Cardiac septum (tissue), 1 donor: ENCODE results near the gene FADS1. TPM values are rescaled to one million over a fixed set of nuclear protein-coding genes. Genes with fewer than 3 reads are reported as not detected.
A peak's percentile ranks its signal among the peaks of the same experiment; 100 is the strongest.

Experiments
- DNase-seq: peaks from one replicate; pipeline ENCODE4 v3.0.0-alpha.2; 2020; ENCODE audit warnings: low spot score
- intact Hi-C: fragments of 100-400 bp; cut with DNase I; formaldehyde crosslinking; loops from one replicate; pipeline ENCODE4 v1.14.0; 2022
- total RNA-seq: library from RNA; stranded (reverse); fragmentation: NEBNext Ultra II Directional; extraction: Animal tissue kit (Norgen Biotek cat#: 25700); gene quantifications from one replicate; pipeline ENCODE4 v1.2.1, GENCODE V29; 2021
- donor health status: DM: no; HTN: no; CAD: no.

Gene FADS1
- total RNA-seq, 1 donor from 2014 or later: 34.0 TPM

DNA sequence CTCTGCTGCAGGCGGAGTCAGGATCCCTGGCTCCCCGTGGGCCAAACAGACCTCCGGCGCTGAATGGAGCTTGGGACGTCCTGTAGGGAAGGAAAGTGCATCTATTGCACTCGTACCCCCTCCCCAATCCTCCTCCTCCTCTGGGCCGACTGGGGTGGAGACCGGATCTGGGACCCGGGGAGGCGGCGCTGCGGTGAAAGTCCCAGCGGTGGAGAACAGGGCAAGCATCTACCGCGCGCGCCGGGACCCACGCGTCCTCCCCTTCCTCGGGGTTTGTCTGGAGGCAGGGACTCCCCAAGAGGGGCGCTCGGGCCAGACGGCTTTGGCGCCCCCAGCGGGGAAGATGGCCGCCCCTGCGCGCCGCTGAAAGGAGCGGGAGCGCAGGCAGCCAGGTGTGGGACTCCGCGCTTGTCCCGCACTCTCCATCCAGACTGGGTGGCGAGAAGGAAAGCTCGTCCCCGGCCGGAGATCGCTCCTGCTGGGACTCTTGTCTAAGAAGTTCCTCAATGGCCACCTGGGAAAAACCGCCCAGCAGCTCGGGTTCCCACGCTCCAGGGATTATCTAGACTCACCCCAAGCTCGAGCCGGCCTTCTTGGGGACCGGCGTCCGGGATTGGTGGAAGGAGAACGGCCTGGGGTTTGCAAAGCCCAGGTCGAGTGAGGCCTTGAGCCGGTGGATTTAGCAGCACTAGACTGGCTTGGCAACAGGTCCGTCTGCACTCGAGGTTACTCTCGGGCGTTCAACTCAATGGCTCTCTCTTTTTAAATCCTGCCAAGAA, 12.0 kb upstream of the FADS1 start:
- DNase-seq: no peak
- intact Hi-C loops: no loop called here

DNA sequence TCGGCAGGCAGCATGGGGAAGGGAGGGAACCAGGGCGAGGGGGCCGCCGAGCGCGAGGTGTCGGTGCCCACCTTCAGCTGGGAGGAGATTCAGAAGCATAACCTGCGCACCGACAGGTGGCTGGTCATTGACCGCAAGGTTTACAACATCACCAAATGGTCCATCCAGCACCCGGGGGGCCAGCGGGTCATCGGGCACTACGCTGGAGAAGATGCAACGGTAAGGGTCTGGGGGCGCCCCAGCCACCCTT, 11.5 kb upstream of the FADS1 start:
- intact Hi-C loops: no loop called here
- DNase-seq: no peak

DNA sequence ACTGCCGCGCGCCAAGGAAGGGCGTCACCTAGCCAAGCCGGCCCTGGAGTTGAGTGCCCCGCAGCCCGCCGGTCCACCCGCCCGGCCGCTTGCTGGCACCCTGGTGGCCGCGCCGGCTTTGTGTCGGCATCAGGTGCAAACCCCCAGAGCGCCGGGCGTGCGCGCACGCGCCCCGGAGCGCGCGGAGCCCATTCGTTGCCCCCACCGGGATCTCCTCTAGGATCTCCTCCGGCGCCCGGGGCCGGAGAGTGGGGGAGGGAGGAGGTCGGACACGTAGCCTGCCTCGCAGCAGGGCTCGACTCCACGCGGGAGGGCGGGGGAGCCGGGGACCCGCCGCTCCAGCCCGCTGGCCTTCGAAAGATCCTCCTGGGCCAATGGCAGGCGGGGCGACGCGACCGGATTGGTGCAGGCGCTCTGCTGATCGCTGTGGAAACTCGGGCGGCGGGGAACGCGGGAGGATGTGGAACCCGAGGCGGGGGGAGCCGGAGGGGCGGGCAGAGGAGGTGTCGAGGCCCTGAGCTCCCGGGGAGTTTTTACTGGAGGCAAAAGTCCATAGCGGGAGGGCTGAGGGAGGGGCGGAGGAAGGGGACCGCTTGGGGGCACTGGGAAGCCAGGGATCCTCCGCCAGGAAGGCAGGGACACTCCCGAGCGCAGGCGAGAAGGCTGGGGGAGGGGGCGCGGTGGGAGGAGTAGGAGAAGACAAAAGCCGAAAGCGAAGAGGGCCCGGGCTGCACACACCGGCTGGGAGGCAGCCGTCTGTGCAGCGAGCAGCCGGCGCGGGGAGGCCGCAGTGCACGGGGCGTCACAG, 11.0 kb upstream of the FADS1 start, which contains the start of gene FADS2:
TSS of gene FADS2 (plus strand) at position 730 of the 808 bp plus-strand sequence. CDS start 91 bp downstream, outside the sequence.
- intact Hi-C loops: no loop called here
- DNase-seq: peak; percentile 94

DNA sequence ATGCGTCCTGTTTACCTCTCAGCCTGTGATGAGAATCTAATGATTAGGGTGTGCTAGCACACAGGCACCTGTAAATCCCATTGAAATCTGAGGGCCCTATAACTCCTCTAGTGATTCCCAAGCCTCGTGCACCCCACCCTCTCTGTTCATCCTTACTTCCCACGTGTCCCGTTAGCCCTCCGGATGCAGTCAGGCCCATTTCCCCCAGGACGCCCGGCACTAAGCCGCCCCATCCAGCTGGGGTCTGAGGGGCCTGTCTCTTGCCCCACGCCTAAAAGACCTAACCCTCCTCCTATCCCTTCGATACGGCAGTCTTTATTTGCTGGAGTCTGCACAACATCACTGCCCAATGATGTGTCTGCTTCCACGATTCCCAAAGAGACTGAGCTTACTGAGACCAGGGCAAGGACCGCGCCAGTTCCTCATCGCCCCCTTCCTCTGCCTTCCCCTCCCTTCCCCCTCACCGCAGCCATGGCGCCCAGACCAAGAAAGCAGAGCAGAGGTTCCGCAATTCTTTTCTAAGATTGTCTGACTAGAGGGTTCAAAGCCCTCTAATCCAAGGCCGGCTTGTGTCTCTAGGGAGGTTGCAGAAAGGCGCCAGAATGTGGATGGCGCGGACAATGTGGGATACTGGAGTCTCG, 10.2 kb upstream of the FADS1 start:
- DNase-seq: no peak
- intact Hi-C loops: no loop called here

DNA sequence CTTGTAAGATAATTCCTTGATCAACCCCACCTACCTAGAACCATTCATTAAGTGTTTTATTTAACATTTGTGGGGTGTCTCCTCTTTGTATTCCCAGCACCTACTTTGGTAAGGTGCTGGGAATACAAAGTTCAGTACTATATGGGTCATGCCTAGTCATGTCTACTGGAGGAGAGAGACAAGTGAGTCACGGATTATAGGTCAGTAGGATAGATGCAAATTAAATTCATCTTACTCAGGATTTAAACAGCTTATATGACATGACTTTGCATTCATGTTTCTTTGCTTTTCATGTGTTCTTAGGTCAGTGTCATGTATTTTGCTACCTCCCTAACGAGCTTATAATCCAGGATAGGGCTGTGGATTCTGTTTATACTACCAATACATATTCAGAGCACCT, 3.4 kb upstream of the FADS1 start:
- no peak for DNase-seq
- intact Hi-C loops: no loop called here

DNA sequence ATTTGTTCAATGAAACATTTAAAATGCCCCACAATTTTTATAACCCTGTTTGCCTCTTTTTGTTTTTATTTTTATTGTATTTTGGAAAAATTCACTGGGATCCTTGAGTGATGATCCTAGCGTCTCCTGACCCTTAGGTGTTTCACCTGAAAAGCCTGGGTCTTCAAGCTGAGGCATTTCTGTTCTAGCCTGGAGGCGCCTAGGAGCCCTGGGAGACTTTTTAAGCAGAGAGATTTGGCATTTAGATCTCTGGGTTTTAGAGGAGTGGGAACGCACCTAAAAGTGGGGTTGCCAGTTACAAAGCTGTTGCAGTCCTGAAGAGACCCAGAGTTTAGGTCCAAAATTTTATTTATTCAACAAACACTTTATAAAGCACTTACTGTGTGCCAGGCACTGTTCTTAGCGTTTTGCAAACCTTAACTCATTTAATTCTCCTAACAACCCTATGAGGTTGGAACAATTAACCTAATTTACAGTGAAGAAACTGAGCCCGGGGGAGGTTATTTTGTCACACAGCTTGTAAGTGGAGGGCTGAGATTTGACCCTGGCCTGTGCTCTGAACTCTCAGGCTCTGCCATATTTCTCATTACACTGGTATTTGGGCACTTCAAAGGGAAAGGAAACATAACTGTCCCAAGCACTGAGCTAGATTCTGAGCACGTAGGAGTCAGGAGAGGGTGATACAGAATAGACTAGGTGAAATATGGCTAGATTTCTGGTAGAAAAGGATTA, 834 bp upstream of the FADS1 start:
- intact Hi-C loops: loop anchor here (2.0 to 5.0 kb wide), 4 partner anchors 43 to 290 kb away; partner anchors contain the start of gene FTH1
- DNase-seq: peak; percentile 4

DNA sequence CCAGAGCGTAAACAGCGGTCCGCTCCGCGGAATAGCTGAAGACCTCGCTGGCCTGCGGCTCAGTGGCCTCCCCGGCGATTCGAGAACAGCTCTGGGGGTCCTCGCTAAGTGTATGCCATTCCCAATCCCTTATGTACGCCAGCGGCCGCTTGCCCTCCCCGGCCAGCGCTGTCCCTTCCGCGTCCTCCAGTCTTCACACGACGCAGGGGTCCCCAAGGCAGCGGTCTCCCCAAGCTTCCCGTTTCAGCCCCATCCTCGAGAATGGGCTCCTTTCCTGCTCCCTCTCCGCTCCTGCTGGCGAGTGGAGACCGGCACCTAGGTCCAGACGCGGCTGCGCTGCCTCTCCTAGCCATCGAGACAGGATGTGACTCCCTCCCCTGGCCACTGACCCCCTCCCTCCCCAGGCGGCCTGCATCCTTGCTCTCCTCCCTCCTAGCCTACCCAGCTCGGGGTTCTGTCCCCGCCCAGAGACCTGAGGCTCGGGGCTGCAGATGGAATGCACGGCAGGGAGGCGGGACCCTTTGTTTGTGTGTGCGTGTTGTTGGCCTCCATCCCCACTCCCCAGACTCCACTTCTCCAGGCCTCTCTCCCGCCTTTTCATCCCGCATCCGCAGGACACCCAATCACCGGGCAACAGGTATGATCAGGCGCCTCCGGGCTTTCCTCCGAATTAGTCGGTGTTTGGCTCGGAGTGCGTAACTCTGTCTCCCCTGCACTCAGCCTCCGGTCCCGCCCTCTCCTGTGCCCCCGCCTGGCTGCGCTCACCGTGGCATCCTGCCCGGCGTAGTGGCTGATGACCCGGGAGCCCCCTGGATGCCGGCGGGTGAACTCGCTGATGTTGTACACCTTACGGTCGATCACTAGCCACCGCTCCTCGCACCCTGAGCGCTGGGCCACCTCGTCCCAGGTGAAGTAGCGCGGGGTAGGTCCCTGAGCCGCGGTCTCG, 740 bp downstream of the FADS1 start:
- intact Hi-C loops: loop anchor here (2.0 to 5.0 kb wide), 5 partner anchors 45 to 291 kb away; partner anchors contain the start of genes FADS3 and FTH1
- peak; percentile 83 for DNase-seq

DNA sequence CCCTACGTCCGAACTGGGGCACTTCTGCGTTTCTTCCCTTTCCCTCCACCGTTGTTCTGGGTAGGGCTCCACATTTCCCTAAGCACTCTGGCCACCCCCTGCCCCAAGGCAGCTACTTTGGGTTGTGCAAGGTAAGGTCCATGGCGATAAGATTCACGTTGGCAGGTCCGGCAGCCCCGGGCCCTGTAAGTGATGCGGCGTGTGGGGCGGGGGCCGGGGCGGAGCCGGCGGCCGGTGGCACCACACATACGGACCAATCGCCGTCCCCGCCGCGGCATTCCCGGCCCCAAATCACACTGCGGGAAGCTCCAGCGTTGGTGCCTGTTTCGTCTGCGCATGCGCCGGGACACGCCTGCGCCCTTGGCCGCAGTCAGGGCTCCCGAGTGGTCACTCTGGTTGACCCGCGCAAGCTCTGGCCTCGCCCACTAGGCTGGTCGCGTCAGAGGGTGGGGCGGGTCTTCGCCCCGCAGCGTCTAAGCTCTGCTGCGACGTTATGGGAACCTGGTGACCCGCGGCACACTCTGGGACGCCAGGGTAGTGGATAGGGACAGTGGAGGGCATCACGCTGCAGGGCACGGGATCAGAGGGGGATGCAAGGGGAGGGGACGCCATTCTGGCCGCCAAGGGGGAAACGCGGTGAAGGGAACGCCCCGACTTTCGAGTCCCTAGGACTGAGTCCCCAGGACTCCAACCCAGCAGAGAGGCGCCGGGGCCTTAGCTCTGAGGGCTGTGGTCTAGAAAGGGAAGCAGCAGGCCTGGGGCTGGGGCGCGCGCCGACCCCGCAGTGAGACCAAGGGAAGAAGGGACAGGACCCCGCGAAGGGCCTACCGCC, 1.6 kb downstream of the FADS1 start:
- peak; percentile 98 for DNase-seq
- intact Hi-C loops: loop anchor here (2.0 to 5.0 kb wide), 4 partner anchors 57 to 292 kb away; partner anchors contain the start of genes FADS3 and FTH1

DNA sequence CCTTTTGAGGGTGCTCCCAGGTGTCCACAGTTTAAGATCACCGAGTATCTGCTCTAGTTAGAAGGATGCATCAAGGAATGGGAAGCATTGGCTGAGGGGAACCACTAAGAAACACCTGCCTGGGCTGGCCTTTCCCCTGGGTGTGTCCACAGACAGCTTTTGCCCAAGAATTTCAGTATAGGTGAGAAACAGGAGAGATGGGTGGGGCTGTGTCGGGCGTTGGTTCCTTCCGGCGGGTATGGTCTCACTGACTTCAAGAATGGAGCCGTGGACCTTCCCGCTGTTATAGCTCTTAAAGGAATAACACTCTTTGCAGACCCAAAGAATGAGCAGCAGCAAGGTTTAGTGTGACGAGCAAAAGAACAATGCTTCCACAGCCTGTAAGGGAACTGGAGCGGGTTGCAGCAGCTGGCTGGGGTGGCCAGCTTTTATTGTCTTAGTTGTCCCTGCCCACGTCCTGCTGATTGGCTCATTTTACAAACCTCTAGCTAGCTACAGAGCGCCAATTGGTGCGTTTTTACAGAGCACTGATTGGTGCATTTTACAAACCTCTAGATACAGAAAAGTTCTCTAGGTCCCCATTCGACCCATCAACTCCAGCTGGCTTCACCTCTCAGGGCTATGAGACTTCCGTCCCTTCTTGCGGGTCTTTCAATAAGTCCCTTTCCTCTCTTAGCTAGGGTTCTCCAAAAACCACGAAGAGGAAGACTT, 2.4 kb downstream of the FADS1 start:
- intact Hi-C loops: loop anchor here (2.0 kb wide), 1 partner anchor 76 kb away; the partner anchor contains the start of gene FADS3
- no peak for DNase-seq

DNA sequence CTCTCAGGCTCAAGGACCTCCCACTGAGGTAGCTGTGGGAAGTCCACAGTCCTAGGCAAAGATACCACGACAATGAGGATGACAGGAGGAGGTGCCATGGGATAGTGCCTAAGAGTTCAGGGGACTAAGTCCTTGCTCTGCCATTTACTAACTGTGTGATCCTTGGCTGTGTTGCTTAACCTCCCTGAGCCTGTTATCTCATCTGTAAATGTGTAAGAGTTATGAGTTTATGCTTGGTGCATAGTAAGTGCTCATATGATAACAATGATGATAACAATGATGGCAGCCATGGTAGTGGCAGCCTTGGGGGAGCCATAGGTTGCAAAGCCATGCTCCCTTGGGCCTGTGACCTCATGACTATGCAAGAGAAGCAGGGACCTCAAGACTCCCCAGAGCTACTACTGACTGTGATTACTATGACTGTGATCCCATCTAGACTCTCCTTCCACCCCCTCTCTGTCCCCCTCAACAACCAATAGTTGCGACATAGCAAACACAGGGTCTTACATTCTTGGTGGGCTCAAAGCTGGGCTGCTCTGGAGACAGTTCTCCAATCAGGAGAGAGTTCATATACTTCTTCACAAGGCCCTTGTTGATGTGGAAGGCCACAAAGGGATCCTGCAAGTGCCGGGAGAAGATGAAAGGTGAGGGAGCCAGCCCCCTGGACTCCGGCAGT, 3.9 kb downstream of the FADS1 start:
- intact Hi-C loops: no loop called here
- DNase-seq: no peak

DNA sequence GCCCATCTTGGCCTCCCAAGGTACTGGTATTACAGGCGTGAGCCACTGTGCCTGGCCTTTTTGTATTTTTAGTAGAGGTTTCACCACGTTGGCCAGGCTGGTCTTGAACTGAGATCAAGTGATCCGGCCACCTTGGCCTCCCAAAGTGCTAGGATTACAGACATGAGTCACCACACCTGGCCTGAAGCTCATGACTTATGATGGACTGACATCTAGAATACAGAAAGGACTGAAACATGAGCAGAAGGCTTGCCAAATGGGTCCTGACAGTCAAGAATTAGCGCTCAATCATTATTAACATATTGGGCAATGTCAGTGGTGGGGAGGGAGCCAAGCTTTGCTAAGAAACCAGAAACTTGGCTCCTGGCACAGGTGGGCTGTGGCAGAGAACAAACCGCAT, 5.0 kb downstream of the FADS1 start:
- intact Hi-C loops: no loop called here
- no peak for DNase-seq

DNA sequence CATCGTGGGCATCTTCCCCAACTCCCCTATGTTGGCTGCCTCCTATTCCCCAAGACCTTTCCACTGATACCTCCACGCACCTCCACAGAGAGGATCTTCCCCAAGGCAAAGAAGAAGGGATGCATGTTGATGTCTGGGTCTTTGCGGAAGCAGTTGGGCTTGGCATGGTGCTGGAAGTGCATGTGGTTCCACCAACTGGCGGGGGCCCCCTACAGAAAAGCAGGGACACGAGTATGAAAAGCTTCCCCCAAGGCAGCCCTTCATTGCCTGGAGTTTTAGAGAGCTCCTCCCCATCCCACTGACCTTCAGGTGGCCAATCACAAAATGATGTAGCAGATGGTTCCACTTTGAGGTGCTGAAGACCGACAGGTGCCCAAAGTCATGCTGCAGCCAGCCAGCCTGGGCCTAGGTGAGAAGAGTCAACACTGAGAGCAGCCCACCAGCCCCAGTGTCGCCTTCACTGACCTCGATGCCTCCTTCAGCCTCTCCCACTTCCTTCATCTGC, 6.1 kb downstream of the FADS1 start:
- intact Hi-C loops: no loop called here
- no peak for DNase-seq

DNA sequence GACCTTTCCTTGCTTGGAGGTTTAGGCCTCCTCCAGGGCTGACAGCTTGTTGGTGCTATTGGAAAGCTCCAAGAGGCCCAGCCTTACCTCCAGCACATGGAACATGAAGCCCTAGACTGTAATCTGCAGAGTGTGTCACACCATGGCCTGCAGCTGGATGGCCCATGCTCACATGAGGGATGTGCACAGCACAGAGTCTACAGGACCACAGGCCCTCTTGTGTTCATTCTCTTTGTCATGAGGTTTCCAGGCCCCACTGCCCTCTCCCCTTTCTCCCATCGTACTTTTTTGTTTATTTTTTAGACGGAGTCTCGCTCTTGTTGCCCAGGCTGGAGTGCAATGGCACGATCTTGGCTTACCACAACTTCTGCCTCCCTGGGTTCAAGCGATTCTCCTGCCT, 10.0 kb downstream of the FADS1 start:
- intact Hi-C loops: no loop called here
- no peak for DNase-seq

DNA sequence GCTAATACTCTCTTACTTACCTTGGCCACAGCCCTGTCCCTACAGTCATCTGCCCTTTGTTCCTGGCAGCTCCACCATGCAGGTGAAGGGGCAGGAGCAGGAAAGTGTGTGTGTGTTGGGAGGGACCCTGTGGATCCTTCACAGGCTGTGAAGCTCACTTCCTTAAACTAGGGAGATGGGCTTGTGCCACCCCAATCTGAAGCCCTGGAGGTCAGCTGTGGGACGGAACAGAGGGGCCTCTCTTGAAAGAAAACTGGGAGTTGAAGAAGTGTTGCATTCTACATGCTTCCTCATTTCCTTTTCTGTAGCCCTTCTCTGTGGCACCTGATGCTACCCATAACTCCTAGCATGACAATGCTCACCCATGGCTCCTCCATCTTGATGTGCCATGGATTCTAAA, 11.7 kb downstream of the FADS1 start:
- intact Hi-C loops: no loop called here
- no peak for DNase-seq

DNA sequence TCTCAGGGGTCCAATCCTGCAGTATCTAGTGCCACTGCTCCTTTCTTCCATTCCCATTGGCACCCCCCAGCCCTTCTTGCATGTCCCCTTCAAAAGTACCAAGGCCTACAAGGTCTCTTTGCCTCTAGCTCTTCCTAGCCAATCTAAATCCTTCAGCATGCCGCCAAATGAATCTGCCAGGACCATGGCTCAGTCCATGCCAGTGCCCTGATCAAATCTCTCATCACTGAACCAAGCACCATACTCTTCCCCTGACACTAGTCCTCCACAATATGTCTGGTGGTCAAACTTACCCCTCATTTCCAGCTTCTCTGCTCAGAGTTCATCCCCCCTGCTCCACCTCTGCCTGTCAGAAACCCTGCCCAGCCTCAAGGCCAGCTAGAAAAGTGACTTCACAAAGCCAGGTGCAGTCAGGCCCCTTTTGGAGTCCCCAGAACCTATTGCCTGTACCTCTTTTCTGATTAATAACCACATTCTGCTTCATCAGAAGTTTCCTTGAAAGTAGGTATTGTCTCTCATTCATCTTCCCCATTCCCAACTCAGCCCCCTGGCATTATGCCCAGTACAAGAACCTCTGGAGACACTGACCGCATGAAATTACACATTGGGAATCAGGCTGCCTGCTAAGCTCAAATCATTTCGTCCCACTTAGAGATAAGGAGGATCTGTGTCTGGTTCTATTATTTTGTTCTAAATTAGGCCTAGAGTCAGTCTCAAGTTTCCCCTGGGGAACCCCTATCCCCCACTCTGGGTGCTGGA, 12.7 kb downstream of the FADS1 start:
- no peak for DNase-seq
- intact Hi-C loops: no loop called here

DNA sequence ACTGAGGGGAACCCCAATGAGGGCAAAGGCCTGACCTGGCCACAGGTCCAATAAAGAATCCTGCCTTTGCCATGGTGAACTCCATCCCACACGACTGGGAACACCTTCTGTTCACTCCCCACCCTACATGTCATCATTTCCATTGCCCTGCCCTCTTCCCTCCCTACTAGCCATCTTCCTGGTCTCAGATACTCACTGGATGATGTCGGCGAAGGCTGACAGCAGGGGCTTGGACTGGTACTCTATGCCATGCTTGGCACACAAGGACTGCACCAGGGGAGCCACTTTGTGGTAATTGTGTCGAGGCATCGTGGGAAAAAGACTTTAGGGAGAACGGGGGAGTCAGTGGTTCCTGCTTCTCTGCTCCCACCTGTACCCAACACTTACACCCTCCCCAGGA, 14.2 kb downstream of the FADS1 start:
- intact Hi-C loops: no loop called here
- DNase-seq: no peak
